ENCODE data around the gene HTR4.

Gene HTR4

DNA sequence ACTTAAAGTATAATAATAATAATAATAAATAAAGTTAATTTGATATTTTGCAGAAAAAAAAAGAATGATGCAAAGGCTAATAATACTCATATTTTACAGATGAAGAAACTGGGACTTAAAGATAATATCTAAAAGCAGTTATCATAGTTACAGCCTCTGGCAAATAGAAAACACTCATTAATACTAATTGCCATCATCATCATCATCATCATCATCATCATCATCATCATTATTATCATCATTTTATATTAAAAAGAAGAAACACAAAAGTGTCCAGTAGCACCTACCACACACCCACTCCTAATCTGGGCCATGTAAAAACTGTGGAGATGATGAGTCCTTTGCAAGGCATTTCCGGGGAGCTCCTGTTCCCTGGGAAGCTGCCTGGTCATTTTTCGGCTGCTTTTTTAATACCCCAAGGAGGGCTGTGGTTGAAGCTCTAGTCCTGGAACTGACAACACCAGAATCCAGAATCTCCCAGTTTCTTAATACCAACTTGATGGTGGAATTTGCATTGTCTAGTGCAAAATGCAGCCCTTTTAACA, 70.8 kb downstream of the HTR4 start:
- DNase-seq (ENCODE audit: extremely low read depth, insufficient read length), result no peak
- TF ChIP-seq, protein P1, sequence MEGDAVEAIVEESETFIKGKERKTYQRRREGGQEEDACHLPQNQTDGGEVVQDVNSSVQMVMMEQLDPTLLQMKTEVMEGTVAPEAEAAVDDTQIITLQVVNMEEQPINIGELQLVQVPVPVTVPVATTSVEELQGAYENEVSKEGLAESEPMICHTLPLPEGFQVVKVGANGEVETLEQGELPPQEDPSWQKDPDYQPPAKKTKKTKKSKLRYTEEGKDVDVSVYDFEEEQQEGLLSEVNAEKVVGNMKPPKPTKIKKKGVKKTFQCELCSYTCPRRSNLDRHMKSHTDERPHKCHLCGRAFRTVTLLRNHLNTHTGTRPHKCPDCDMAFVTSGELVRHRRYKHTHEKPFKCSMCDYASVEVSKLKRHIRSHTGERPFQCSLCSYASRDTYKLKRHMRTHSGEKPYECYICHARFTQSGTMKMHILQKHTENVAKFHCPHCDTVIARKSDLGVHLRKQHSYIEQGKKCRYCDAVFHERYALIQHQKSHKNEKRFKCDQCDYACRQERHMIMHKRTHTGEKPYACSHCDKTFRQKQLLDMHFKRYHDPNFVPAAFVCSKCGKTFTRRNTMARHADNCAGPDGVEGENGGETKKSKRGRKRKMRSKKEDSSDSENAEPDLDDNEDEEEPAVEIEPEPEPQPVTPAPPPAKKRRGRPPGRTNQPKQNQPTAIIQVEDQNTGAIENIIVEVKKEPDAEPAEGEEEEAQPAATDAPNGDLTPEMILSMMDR (IDR thresholded peaks at IDR 0.05; ENCODE audit: insufficient read depth, low read length, poor library complexity, severe bottlenecking), result no peak
- no peaks in the 10 kb centered on the region for H3K36me3 ChIP-seq (ENCODE audit: control insufficient read depth, insufficient read depth, low read length)
- H3K27me3 ChIP-seq (replicated peaks; ENCODE audit: control insufficient read depth, insufficient read depth, low read length), result no peaks in the 10 kb centered on the region
- H3K4me3 ChIP-seq (replicated peaks; ENCODE audit: low read depth, low read length), result no peak overlapping the region

- Histone ChIP-seq H3K27me3 (replicated peaks; ENCODE audit: control insufficient read depth, insufficient read depth, low read length) (no peaks in the 10 kb centered on the region), H3K4me3 (replicated peaks; ENCODE audit: low read depth, low read length) (no peak overlapping the region), H3K36me3 (ENCODE audit: control insufficient read depth, insufficient read depth, low read length) (no peaks in the 10 kb centered on the region)
- TF ChIP-seq, protein P1 (IDR thresholded peaks at IDR 0.05; ENCODE audit: insufficient read depth, low read length, poor library complexity, severe bottlenecking), result no peak
- no peak for DNase-seq (ENCODE audit: extremely low read depth, insufficient read length)
Measured at GRCh38 chr5:148574167-148574566, 80.2 kb downstream of the HTR4 start.

- Histone ChIP-seq H3K4me3 (replicated peaks; ENCODE audit: low read depth, low read length) (no peak overlapping the region), H3K36me3 (ENCODE audit: control insufficient read depth, insufficient read depth, low read length) (no peaks in the 10 kb centered on the region), H3K27me3 (replicated peaks; ENCODE audit: control insufficient read depth, insufficient read depth, low read length) (no peaks in the 10 kb centered on the region)
- no peak for DNase-seq (ENCODE audit: extremely low read depth, insufficient read length)
- TF ChIP-seq, protein P1 (IDR thresholded peaks at IDR 0.05; ENCODE audit: insufficient read depth, low read length, poor library complexity, severe bottlenecking), result no peak
Measured at GRCh38 chr5:148573374-148573773, 81.0 kb downstream of the HTR4 start.

DNA sequence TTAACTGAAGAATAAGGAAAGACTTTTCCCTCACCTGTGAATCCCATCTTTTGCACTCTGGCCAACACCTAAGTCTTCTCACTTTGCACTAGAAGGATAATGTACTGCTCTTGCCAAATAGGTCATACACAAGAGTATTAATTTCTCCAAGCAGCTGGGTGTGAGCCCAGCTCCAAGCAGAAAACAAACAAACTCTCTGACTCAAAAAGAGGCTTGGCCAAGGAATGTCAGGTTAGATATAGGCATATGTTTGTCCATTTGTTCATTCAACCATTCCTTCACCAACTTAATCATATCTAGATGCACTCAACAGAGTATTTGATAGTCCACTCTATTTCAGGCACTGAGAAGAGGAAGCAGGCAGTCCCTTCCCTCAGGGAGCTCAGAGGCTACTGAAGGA, 84.4 kb downstream of the HTR4 start:
- Histone ChIP-seq H3K4me3 (replicated peaks; ENCODE audit: low read depth, low read length) (no peak overlapping the region), H3K36me3 (ENCODE audit: control insufficient read depth, insufficient read depth, low read length) (no peaks in the 10 kb centered on the region), H3K27me3 (replicated peaks; ENCODE audit: control insufficient read depth, insufficient read depth, low read length) (no peaks in the 10 kb centered on the region)
- no peak for DNase-seq (ENCODE audit: extremely low read depth, insufficient read length)
- TF ChIP-seq, protein P1 (IDR thresholded peaks at IDR 0.05; ENCODE audit: insufficient read depth, low read length, poor library complexity, severe bottlenecking), result no peak

DNA sequence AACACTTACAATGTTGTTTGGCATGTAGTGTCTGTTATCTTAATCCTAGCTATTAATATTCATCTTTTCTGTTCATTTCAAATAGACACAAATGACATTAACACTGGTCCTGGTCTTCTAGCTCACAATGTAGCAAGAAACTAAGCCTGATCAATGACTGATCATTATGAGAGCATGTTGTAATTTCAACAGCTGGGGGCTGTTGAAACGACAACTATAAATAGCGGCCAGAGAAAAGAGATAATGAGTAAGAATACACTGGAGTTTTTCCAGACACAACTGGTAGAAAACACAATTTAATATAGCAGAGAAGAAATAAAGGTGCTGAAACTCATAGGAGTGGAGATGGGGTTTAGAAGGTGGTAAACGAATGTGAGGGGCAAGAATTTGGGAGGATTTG, 89.2 kb downstream of the HTR4 start:
- H3K36me3 ChIP-seq (ENCODE audit: control insufficient read depth, insufficient read depth, low read length), result no peaks in the 10 kb centered on the region
- TF ChIP-seq, protein P1 (IDR thresholded peaks at IDR 0.05; ENCODE audit: insufficient read depth, low read length, poor library complexity, severe bottlenecking), result no peak
- H3K4me3 ChIP-seq (replicated peaks; ENCODE audit: low read depth, low read length), result no peak overlapping the region

DNA sequence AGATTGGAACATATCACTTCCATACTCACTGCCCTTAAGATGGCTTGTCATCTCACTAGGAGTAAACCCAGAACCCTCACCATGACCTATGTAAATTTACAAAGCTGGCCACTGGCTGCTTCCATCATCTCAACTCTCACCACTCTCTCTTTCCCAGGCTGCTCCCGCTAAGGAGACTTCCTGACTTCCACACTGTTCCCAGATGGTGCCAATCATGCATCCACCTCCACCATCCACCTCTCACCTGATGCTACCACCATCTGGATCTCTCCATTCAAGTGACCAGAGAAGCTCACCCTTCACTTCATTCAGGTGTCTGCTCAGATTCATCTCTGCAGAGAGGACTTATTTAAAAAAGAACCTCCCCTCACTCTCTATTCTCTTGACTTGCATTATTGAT, 91.3 kb downstream of the HTR4 start:
- no peak overlapping the region for H3K4me3 ChIP-seq (replicated peaks; ENCODE audit: low read depth, low read length)
- TF ChIP-seq, protein P1 (IDR thresholded peaks at IDR 0.05; ENCODE audit: insufficient read depth, low read length, poor library complexity, severe bottlenecking), result no peak
- DNase-seq (ENCODE audit: extremely low read depth, insufficient read length), result no peak
- no peaks in the 10 kb centered on the region; the same call in 1 of the 2 replicates for H3K27me3 ChIP-seq (replicated peaks; ENCODE audit: control insufficient read depth, insufficient read depth, low read length)
- no peaks in the 10 kb centered on the region for H3K36me3 ChIP-seq (ENCODE audit: control insufficient read depth, insufficient read depth, low read length)

More for the DNA sequence above, 89.2 kb downstream of the HTR4 start:
- no peaks in the 10 kb centered on the region for H3K27me3 ChIP-seq (replicated peaks; ENCODE audit: control insufficient read depth, insufficient read depth, low read length)
- no peak for DNase-seq (ENCODE audit: extremely low read depth, insufficient read length)

Data from GM06990 (cell line).